Natural killer cell (primary cell): ENCODE measurements around the gene SNAI3. TPM values are rescaled to one million over a fixed set of nuclear protein-coding genes. Genes with fewer than 3 reads are reported as not detected.

ENCODE experiments used
- ATAC-seq, 3 donors: fragments of 150-1000 bp in 2 of 3; fragments of 200-7000 bp in 1 of 3; cut with Tn5 transposase; 1 replicate in 1 of 3; 2 replicates in 2 of 3; pipeline ENCODE4 v1.10.0; 2021; ENCODE audit warnings: mild to moderate bottlenecking in 2 of 3, moderate library complexity in 2 of 3
- DNase-seq, 2 donors: peaks; one replicate each; pipeline versions ENCODE4 v3.0.0 to v3.0.0-alpha.2; 2013 to 2021; ENCODE audit warnings: mixed read lengths in 1 of 2
- H3K27ac ChIP-seq: one replicate; pipeline ENCODE4 v1.5.1; 2013; ENCODE audit warnings: mild to moderate bottlenecking, low read length
- H3K27me3 ChIP-seq: one replicate; pipeline ENCODE4 v1.6.1; 2013; ENCODE audit warnings: low read length; ENCODE audit not compliant: control insufficient read depth, insufficient read depth
- H3K36me3 ChIP-seq: one replicate; pipeline ENCODE4 v1.6.1; 2013; ENCODE audit warnings: low read length; ENCODE audit not compliant: control insufficient read depth, insufficient read depth
- H3K4me1 ChIP-seq: one replicate; pipeline ENCODE4 v1.6.1; 2013; ENCODE audit warnings: low read length; ENCODE audit not compliant: control insufficient read depth, insufficient read depth
- H3K4me3 ChIP-seq: one replicate; pipeline ENCODE4 v1.5.1; 2013; ENCODE audit warnings: low read length
- H3K9me3 ChIP-seq: one replicate; pipeline ENCODE4 v1.6.1; 2013; ENCODE audit warnings: low read length; ENCODE audit not compliant: control insufficient read depth, insufficient read depth
- H3K27ac Mint-ChIP-seq, 2 donors: one replicate each; pipeline ENCODE4 v1.8.0; 2022; ENCODE audit warnings: mild to moderate bottlenecking in 2 of 2, mixed read lengths in 2 of 2, moderate library complexity in 1 of 2
- H3K27me3 Mint-ChIP-seq, 2 donors: one replicate each; pipeline ENCODE4 v1.8.0; 2022; ENCODE audit warnings: low read depth in 2 of 2, mixed read lengths in 2 of 2
- H3K36me3 Mint-ChIP-seq: one replicate; pipeline ENCODE4 v1.8.0; 2022; ENCODE audit warnings: mixed read lengths
- H3K4me1 Mint-ChIP-seq, 2 donors: one replicate each; pipeline ENCODE4 v1.8.0; 2022; ENCODE audit warnings: mixed read lengths in 2 of 2
- H3K4me3 Mint-ChIP-seq: one replicate; pipeline ENCODE4 v1.8.0; 2022; ENCODE audit warnings: mild to moderate bottlenecking, moderate library complexity, mixed read lengths
- H3K9me3 Mint-ChIP-seq, 2 donors: one replicate each; pipeline ENCODE4 v1.8.0; 2022; ENCODE audit warnings: mixed read lengths in 2 of 2
- CTCF ChIP-seq: fragments of 200-600 bp; IDR thresholded peaks from one replicate; pipeline ENCODE4 v1.8.0; 2022; ENCODE audit warnings: antibody characterized with exemption
- WGBS: methylation state at CpG from one replicate; pipeline ENCODE4 v1.1.7; 2013; ENCODE audit warnings: missing lambda C conversion rate; ENCODE audit not compliant: insufficient coverage; 5-methylcytosine and 5-hydroxymethylcytosine counted together
- intact Hi-C: fragments of 100-400 bp; cut with micrococcal nuclease; formaldehyde crosslinking; loops from one replicate; pipeline ENCODE4 v1.14.2; 2022
- total RNA-seq, 4 donors: library from RNA; stranded (reverse); fragments of 120-200 nt in 1 of 4; gene quantifications; one replicate each; pipeline versions ENCODE4 v1.2.3 to v1.2.4, GENCODE V29; 2013 to 2022

Gene SNAI3
- total RNA-seq, 3 donors from 2014 or later (not counting 1 experiment from before 2014, with no cell fraction given), result 8.2 to 9.2 (median 8.4) TPM

- Mint-ChIP-seq H3K4me3 (no peak overlapping the region), H3K9me3 (no peaks in the 10 kb centered on the region), H3K36me3 (no peaks in the 10 kb centered on the region), H3K27ac (no peak overlapping the region), H3K4me1 (peaks cover 6 to 12% of the 10 kb centered on the region in 2 donors), H3K27me3 (no peaks in the 10 kb centered on the region)
- DNase-seq, result no peak
- peaks cover 64% of the 10 kb centered on the region for H3K36me3 ChIP-seq
- no peak overlapping the region for H3K4me3 ChIP-seq
- H3K27me3 ChIP-seq, result no peaks in the 10 kb centered on the region
- no peak overlapping the region for H3K27ac ChIP-seq
- WGBS, result 96% methylated on average over 54 of the region's 57 CpGs
- no peak for ATAC-seq
- no peak for TF ChIP-seq CTCF
- no peaks in the 10 kb centered on the region for H3K9me3 ChIP-seq
- H3K4me1 ChIP-seq, result peaks cover 29% of the 10 kb centered on the region
- intact Hi-C loops, result no loop called here
These were observed 29.2 kb upstream of the SNAI3 start for GRCh38 chr16:88715312-88716190.

DNA sequence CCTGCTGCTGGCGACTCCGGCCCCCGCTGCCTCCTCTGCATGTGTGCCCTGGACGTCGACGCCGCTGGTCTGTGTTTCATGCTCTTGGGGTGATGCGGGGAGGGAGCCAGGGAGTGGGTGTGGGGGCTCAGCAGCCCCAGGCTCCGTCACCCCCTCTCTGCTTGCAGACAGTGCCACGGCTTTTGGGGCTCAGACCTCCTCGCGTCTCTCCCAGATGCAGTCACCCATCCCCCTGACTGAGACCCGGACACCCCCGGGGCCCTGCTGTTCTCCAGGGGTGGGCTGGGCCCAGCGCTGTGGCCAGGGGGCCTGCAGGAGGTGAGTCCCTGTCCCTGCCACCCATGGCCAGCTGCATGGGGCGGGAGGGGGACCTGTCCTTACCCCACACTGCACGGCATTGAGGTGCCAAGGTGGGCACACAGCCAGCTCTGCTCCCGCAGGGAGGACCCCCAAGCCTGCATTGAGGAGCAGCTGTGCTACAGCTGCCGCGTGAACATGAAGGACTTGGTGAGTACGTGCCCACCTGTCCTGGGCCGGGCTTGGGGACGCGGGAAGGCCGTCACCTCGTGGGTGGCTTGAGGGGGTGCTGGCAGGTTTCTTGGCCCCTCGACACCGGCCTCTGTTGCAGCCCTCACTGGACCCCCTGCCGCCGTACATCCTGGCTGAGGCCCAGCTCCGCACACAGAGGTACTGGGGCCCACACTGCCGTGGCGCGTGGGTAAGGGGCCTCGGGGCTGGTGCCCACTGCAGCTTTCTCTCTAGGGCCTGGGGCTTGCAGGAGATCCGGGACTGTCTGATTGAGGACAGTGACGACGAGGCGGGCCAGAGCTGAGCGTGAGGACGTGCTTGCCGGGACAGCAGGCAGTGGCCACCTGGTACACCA, 28.4 kb upstream of the SNAI3 start:
- H3K4me3 ChIP-seq, result no peak overlapping the region
- no peak overlapping the region for H3K27ac Mint-ChIP-seq

DNA sequence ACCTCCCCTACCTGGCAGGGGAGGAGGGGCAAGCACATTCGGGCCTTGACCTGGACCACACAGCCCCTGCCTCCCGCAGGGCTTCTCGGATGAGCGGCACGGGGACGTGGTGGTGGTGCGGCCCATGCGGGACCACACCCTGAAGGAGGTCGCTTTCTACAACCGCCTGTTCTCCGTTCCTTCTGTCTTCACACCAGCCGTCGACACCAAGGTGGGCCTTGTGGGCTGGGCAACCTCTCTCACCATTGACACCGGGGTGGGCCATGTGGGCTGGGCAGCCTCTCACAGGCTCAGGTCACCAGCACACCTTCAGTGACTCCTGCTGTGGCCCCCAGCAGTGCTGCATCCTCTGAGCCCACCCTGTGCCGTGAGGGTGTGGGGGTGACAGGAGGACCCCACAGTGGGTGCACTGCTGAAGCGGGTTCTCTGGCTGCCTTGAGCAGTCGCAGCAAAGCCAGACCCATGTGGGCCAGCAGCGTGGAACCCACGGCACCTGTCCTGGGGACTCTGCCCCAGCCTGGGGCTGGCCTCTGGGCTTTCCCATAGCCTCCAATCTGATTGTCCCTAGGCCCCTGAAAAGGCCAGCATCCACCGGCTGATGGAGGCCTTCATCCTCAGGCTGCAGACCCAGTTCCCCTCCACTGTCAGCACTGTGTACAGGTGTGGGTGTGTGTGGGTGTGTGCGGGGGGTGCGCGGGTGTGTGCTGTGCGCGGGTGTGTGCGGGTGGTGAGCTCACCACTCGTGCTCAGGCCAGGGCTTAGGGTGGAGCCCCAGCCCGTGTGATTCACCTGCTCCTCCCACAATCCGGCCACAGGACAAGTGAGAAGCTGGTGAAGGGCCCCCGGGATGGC, 27.5 kb upstream of the SNAI3 start:
- Mint-ChIP-seq H3K4me3 (no peak overlapping the region), H3K27ac (no peak overlapping the region), H3K9me3 (no peaks in the 10 kb centered on the region), H3K27me3 (no peaks in the 10 kb centered on the region), H3K36me3 (no peaks in the 10 kb centered on the region), H3K4me1 (peaks cover 8 to 12% of the 10 kb centered on the region in 2 donors)
- DNase-seq (no peak), ATAC-seq (no peak)
- Histone ChIP-seq H3K27ac (no peak overlapping the region), H3K4me3 (no peak overlapping the region), H3K36me3 (peaks cover 47% of the 10 kb centered on the region), H3K9me3 (no peaks in the 10 kb centered on the region), H3K4me1 (peaks cover 24% of the 10 kb centered on the region), H3K27me3 (no peaks in the 10 kb centered on the region)
- no peak for TF ChIP-seq CTCF
- WGBS, result 87% methylated on average over 30 of the region's 30 CpGs
- intact Hi-C loops, result no loop called here

More for the DNA sequence above, 28.4 kb upstream of the SNAI3 start:
- H3K27ac ChIP-seq, result no peak overlapping the region
- ATAC-seq, result no peak
- H3K27me3 Mint-ChIP-seq, result no peaks in the 10 kb centered on the region
- peaks cover 8 to 12% of the 10 kb centered on the region in 2 donors for H3K4me1 Mint-ChIP-seq
- no peak for TF ChIP-seq CTCF
- no peaks in the 10 kb centered on the region for H3K27me3 ChIP-seq
- DNase-seq, result no peak
- no peaks in the 10 kb centered on the region for H3K9me3 ChIP-seq
- intact Hi-C loops, result no loop called here
- peaks cover 55% of the 10 kb centered on the region for H3K36me3 ChIP-seq
- 94% methylated on average over 41 of the region's 42 CpGs for WGBS
- H3K9me3 Mint-ChIP-seq, result no peaks in the 10 kb centered on the region
- H3K4me3 Mint-ChIP-seq, result no peak overlapping the region
- peaks cover 29% of the 10 kb centered on the region for H3K4me1 ChIP-seq
- H3K36me3 Mint-ChIP-seq, result no peaks in the 10 kb centered on the region
